AG08395 (cell line): Measurements from ENCODE around the gene CEP192.
"Not testable (repeated sequence)": the region's sequence is repeated elsewhere in the genome, so short reads cannot be mapped to it uniquely, and the experiment has no call there.

Experiments used
- DNase-seq: peaks from one replicate; pipeline ENCODE4 v3.0.0; 2012; ENCODE audit warnings: mixed read lengths, low spot score

Gene CEP192

DNA sequence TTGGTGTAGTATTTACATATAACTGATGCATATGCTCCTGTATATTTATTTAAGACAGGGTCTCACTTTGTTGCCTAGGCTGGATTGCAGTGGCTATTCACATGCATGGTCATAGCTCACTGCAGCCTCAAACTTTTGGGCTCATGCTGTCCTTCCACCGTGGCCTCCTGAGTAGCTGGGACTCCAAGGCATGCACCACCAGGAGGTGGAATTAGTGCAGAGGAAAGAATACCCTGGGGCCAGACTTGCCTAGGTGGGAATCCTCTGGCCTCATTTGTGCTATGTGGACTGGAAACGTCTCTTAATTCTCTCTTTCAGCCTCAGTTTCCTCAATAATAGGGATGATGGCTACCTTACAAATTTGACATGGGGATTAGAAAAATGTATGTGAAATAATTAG, 2.3 kb downstream of the CEP192 start:
- DNase-seq: no peak

DNA sequence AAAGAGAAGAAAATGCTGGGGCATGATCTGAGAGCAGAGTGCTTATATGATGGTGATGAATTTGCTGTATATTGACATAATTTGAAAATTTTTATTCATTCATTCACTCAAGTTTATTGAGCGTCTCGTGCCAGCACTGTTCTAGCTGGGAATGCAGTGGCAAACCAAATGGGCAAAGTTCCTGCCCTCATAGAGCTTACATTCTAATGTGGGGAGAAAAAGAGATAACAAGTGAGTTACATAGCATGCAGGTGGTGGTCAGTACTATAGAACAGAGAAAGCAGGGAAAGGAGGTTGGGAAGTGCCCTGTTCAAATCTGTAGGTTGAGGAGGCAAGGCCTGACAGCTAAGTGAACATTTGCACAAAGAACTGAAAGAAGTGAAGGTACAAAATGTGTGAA, 4.3 kb downstream of the CEP192 start:
- no peak for DNase-seq

DNA sequence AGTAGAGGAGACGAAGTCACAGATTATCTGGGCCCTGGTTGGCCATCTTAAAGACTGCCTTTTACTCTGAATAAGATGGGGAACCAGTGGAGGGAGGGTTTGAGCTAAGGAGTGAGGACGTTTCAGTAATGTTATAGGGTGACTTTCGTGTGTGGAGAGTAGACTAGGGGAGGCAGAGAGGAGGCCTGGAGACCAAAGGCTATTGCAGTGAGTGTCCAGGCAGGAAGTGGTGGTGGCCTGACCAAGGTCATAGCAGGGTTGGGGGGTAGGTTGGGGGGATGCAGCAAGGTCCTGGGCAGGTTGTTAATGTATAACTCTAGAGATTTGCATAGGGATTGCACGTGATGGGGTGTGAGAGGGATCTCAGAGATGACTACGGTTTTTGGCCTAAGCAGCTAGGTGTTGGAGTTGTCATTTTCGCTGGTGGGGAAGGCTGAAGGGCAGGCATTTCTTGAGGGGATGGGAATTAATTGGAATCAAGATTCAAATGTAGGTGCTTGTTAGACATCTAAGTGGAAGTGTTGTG, 4.9 kb downstream of the CEP192 start:
- no peak for DNase-seq

DNA sequence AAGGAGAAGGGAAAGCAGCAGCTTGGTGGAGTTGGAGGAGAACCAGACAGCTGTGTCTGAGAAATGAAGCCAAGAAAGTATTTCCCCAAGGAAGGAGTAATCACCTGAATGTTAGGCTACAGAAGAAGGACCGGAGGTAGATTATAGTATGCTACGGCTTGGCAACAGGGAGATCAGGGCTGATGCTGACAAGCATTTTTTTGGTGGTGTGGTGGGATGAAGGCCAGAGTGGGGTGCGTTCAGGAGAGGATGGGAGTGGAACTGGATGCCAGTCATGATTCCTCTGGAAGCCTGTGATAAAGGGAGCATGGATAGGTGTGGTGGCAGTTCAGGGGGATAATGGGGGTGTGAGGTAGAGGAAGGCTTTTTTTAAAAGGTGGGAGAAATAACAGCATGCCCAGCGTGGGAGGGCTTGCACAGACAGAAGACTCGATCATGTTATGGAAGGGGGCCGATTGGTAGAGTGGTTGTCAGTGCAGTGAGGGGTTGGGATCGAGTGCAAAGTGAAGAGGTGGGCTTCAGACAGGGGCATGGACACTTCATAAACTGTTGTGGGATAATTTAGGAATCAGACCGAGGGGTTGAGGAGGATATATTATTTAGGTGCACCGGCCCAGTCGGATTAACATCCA, 5.6 kb downstream of the CEP192 start:
- DNase-seq: no peak

DNA sequence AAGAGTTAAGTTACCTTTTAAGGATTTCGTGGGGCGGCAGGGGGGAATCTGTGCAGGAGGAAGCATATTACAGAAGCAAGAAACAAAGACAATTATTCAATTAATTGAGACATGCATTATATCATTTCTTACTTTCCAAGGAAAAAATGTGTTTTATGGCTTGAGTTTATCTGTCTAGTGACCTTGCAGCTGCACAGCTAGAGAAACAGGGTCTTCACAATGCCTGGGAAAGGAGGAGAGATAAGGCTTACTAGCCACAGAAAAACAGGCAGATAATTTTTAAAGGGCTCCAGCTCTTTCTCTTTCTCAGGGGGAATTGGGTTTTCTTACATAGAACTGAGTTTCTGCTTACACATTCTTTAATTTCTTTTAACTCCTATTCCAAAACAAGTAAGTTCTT, 6.2 kb downstream of the CEP192 start:
- DNase-seq: not testable (repeated sequence)

DNA sequence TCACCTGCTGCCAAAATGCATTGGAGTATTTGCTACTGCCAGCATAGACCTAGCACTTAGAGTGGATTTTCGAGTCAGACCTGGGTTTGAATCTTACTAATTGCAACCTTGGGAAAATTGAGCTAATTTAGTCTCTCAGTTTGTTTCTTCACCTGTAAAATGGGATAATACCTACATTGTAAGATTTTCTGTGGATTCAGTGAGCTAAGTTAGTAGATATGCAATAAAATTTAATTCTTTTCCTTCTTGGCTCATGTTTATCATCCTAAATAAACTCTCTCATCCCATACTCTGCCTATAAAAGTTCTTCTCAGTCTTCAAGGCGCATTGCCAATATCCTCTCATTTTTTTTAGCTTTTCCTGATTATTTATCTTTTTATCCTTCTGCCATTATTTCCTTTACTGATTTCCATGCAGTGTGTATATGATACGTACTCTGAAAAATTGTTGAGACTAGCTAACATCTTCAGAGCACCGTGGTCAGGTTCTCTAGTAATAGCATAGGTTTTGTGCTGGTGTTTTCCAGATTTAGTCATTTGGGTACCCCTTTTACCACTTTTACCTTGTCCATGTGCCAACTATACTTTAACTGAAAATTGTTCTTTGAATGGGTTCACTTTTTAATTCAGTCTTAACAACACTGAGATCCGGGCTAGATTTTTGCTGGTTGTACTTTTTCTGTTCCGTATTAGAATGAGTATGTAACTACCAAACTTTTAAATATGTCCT, 7.3 kb downstream of the CEP192 start:
- DNase-seq: no peak

DNA sequence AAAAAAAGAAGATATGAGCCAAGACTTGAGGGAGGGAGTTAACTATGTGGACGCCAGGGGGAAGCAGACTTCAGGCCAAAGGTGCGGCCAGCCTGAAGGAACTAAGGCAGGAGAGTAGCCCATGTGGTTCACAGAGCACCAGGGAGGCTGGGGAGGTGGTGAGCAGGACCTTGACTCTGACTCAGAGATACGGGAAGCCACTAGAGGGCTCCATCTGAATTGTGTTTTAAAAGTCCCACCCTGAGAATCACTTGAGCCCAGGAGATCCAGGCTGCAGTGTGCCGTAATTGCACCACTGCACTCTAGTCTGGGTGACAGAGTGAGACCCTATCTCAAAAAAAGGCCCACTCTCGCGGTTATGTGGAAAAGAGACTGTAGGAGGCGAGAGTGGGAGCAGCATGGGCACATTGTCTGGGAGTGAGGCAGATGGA, 12.3 kb downstream of the CEP192 start:
- DNase-seq: peak; percentile 72

DNA sequence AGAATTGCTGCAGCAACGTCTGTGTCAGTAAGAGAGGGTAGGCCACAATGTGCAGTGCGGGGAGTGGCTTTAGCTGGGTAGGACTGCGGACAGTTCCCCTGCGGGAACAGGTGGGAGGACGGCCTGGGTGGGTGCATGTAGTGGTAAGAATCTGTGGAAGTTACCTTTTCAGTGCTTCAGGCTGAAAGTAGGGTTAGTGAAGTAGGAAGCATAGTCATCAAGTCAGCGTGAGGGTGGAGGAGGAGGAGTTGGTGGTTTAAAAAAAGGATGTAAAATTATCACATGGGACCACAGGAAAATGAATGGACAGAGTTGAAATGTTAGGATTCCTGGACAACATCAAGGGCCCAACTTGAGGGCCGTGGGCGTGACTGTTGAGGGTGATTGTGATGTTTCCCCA, 13.2 kb downstream of the CEP192 start:
- no peak for DNase-seq

DNA sequence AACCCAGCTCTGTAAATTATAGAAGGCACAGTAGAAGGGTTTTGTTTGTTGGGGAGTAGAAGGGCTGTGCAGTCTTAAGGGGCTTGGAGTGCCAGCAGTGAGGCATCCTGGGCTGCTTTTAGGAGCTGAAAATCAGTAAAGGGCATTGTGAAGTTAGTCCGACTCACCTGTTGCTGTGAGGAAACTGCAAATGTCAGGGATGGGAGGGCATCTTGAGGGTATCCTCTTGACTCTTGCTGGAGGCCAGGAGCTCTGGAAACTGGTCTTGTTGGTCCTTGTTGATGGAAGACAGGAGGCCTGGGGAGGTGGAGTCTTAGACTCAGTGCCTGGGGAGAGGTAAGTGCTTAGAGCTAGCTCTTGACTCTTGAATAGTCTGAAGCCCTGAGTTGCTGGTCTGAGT, 14.1 kb downstream of the CEP192 start:
- no peak for DNase-seq

DNA sequence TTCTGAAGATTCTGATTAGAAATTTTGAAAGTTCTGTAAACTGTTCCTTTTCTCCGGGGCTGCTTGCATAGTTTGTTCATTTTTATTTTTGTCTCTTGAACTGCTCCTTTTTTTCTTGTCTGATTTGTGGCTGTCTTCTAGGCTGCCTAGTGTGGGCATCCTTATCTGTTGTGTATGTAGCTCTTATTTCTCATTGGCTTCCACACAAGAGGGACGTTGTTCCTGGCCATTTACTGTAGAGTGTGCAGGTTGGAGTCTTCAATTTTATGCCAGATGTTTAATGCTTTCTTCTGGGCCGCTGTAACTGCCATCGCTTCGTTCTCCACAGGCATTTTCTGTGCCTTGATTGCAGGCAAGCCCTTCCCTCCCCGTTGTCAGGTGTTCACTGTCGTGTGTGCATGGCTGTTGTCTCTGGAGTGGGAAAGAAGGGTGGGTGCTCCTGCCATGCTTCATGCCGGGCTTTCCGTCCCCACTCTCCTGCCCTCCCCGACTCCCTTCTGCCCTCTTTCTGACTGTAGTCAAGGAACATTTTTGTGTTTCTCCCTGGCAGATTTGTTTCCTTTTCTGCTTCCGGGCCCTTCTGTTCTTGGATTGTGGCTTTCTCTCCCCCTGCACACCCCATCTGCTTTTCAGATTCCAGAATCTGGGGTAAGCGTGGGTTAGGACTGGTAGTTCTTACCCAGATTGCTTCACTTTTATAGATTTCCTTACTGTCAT, 15.5 kb downstream of the CEP192 start:
- peak; percentile 52 for DNase-seq

DNA sequence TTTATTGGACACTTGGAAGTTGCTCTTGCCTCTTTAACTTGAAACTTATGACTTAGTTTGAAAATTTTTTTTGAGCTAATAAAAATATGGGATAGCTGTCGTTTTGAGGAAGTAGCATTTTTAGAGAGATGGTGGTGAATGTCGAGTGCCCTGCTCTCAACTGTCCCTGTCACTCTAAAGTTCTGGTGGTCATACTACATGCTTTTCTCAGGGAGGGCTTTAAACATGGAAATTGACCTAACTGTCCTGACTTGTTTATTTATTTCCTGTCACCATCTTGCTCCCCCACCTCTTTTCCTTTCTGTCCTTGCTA, 16.0 kb downstream of the CEP192 start:
- no peak for DNase-seq

DNA sequence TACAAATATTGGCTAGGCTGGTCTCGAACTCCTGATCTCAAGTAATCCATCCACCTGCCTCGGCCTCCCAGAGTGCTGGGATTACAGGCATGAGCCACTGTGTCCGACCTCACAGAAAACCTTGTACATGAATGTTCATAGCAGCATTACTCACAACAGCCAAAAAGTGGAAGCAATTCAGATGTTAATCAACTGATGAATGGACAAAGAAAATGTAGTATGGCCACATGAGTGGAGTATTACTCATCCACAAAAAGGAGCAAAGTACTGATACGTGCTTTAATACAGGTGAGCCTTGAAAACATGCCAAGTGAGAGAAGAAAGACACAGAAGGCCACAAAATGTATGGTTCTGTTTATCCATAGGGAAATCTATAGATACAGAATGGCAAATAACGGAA, 20.6 kb downstream of the CEP192 start:
- no peak for DNase-seq

DNA sequence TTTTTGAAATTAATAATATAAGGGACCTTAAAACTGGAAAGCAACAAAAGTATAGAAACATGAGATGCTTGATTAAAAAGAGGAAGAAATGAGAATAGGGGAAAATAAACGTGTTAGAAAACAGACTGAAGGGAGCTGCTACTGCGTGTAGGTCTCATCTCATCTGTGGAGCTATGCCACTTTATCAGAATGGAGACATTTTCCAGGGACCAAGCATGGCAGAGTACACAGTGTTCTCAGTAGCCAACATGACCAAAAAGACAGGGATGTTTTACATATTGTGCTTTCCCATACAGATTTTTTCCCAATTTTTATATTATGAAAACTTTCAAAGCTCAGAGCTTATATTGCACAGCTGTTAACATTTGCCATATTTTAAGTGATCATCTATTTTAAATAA, 23.1 kb downstream of the CEP192 start:
- no peak for DNase-seq

DNA sequence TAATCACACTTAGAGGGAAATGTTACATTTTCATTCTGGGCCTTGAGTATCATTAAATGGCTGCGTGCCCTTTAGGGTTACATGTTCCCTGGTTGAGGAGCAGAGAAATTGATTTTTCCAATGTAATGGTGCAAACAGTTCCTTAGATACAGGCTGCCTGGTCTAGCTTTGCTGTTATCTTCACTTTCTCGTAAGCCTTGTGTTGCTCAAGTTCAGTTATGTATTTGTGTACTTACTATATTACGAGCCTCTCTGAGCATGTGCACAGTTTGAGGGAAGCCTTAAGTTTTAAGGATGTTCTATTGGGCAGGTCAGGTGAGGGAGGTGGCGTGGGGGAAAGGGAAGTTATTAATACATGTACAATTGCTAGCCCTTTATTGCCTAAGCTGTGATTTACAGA, 23.7 kb downstream of the CEP192 start:
- DNase-seq: no peak

DNA sequence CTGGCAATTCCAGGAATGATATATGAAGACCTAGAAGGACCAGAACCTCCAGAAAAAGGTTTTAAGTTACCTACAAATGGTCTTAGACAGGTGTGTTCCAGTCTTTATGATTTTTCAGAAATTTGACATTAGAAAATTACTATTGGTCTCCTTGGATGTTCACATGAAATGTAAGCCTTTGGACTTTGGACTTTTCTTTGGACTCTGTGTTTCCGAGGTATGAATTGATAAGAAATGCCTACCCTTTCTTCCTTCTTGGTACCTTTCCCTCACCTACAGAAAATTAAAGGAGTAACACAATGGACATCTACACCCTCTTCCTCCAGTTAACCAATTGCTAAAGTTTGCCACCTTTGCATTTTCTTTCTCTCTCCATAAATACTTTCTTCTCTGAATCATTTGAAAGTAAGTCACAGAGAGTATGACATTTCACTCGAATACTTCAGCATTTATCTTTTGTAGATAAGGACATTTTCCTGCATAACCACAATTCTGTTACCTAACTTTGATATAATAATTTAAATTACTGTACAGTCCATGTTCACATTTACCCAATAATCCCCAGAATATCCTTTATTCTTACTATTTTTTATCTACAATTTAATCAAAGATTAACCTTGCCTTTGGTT, 26.2 kb downstream of the CEP192 start:
- no peak for DNase-seq

DNA sequence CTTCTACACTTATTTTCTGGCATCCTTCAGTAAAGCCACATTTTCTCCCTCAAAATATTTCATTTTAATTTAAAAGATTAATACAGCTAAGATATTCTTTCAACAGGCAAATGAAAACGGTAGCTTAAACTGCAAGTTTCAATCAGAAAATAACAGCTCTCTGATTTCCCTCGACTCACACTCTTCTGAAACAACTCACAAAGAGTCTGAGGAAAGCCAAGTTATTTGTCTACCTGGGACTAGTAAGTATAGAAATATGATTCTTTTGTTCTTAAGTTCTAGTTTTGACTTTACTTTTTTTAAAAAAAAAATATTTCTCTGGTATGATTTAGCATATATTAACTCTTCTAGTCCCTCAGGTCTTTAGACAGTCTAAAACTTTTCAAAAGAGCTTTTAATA, 27.2 kb downstream of the CEP192 start:
- no peak for DNase-seq

DNA sequence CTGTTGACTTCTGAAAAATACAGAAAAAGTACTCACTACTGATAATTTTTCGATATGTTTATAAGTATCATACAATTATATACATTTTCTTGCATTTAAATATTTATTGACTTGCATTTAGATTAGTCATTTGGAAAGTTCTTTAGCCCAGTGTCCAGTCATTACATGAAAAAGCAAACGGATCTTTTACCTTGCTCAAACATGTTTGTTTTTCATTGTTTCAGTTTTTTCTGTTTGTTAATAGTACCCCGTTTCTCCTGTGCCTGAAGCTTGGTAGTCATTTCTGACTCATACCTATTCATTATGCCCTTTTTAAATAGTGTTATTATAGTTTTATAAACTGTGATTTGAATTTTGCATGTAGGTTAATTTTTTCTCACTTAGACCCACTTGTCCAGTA, 28.1 kb downstream of the CEP192 start:
- DNase-seq: no peak

DNA sequence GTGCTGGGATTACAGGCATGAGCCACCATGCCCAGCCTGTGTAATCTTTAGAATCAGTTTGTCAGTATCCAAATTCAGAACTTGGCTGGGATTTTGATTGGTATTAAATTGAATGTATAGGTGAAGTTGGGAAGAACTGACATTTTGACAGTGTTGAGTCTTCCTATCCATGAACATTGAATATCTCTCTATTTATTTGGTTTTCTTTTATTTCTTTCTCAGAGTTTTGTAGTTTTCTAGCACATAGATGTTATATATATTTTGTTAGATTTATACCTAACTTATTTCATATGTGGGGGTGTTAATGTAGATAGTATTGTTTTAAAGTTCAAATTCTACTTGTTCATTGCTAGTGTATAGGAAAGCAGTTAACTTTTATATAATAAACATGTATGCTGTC, 31.5 kb downstream of the CEP192 start:
- no peak for DNase-seq

DNA sequence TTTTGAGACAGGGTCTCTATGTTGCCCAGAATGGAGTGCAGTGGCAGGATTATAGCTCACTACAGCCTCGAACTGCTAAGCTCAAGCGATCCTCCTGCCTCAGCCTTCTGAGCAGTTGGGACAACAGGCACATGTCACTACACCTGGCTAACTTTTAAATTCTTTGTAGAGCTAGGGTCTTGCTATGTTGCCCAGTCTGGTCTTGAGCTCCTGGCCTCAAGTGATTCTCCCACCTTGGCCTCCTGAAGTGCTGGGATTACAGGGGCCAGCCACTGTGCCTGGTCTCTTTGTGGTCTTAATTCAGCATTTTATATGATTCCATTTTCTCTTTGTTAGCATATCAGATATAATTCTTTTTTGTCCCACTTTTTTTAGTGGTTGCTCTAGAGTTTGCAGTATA, 34.1 kb downstream of the CEP192 start:
- no peak for DNase-seq

DNA sequence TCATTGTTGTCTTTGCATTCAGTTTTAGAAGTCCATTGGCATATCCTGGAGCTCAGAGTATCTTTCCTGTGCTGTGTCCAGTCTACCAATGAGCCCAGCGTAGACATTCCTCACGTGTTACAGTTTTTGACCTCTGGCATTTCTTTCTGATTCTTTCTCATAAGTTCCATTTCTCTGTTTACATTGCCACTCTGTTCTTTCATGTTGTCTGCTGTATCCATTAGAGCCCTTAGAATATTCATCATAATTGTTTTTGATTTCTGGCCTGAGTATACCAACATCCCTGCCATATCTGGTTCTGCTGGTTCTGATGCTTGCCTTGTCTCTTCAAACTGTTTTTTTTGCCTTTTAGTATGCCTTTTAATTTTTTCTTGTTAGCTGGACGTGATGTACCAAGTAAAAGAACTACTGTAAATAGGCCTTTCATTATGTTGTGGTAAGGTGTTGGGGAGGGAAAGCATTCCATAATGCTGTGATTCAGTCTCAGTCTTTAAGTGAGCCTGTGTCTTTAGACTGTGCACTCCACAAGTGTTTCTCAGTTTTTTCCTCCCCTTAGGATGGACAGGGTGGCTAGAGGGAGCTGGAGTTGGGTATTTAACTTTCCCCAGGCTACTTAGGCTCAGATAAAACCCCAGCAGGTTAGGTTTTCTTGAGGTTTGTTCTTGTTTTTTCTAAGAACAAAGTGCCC, 35.6 kb downstream of the CEP192 start:
- no peak for DNase-seq

DNA sequence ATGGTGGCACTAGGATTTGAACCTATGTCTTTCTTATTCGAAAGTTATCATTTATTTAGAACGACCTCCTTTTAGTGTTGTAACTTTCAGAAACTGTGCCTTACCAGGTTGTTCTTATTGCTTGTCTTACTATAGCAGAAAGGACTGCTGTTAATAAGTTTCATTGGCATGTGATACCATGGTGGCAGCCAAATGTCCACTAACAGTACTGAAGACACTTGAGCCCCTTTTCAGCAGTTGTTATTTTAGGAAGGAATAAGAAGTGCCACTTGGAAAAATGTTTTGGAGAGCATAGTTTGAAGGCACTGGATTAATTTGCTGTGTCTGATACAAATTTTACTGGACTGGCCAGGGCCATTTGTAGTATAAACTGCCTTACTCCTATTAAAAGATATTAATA, 37.7 kb downstream of the CEP192 start:
- no peak for DNase-seq

DNA sequence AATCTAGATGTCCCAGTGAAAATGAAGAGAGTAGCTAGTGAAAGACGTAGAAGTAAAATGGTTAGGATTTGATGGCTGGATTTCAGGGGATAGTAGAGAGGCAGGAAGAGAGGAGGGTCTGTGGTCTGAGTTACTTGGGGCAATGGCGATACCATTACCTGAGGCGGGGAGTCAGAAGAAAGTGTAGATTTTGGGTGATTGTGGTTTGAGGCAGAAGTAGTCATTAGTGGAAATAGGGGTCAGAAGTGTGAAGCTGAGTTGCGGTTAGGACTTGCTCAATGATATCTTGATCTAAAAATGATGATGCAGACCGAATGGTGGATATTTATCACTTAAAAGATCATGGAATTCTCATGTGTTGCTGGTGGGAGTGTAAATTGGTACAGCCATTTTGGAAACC, 41.0 kb downstream of the CEP192 start:
- no peak for DNase-seq
